Neutrophil (primary cell): ENCODE measurements around the gene HLA-DPB1.
"Not testable (repeated sequence)": the region's sequence is repeated elsewhere in the genome, so short reads cannot be mapped to it uniquely, and the experiment has no call there.

ENCODE experiments used
- H3K27ac ChIP-seq: fragments of 200-600 bp; sonication (generic); 2 replicates; pipeline ENCODE4 v1.5.1; 2016; ENCODE audit warnings: mild to moderate bottlenecking, moderate library complexity
- H3K27me3 ChIP-seq: fragments of 200-600 bp; sonication (generic); 2 replicates; pipeline ENCODE4 v1.6.0; 2016; ENCODE audit warnings: mild to moderate bottlenecking
- H3K36me3 ChIP-seq: fragments of 200-600 bp; sonication (generic); 2 replicates; pipeline ENCODE4 v1.5.1; 2017
- H3K4me1 ChIP-seq, 2 experiments: fragments of 200-600 bp in 1 of 2; sonication (generic) in 1 of 2; 1 replicate in 1 of 2; 2 replicates in 1 of 2; pipeline versions ENCODE4 v1.5.1 to v1.6.1; 2013 to 2016; ENCODE audit warnings: low read depth in 1 of 2, low read length in 1 of 2, mild to moderate bottlenecking in 1 of 2, moderate library complexity in 1 of 2; ENCODE audit not compliant: control insufficient read depth in 1 of 2, insufficient read depth in 1 of 2
- H3K4me3 ChIP-seq, 2 experiments: fragments of 200-600 bp in 1 of 2; sonication (generic) in 1 of 2; 1 replicate in 1 of 2; 2 replicates in 1 of 2; pipeline ENCODE4 v1.5.1; 2013 to 2016; ENCODE audit warnings: low read depth in 1 of 2, low read length in 1 of 2, mild to moderate bottlenecking in 1 of 2, moderate library complexity in 1 of 2
- H3K9me3 ChIP-seq: fragments of 200-600 bp; sonication (generic); 2 replicates; pipeline ENCODE4 v1.5.1; 2016
- CTCF ChIP-seq: fragments of 200-600 bp; sonication (generic); IDR thresholded peaks from 2 replicates; pipeline ENCODE4 v1.5.1; 2016; ENCODE audit warnings: antibody characterized with exemption

The HLA-DPB1 gene

GRCh38 chr6:33093855-33094254 is 18.1 kb downstream of the HLA-DPB1 start:
- TF ChIP-seq CTCF, result no peak
- H3K36me3 ChIP-seq, result no peaks in the 10 kb centered on the region
- H3K9me3 ChIP-seq, result no peaks in the 10 kb centered on the region
- no peak overlapping the region for H3K4me3 ChIP-seq
- no peaks in the 10 kb centered on the region for H3K4me1 ChIP-seq
- H3K27me3 ChIP-seq, result no peaks in the 10 kb centered on the region
- no peak overlapping the region for H3K27ac ChIP-seq

DNA sequence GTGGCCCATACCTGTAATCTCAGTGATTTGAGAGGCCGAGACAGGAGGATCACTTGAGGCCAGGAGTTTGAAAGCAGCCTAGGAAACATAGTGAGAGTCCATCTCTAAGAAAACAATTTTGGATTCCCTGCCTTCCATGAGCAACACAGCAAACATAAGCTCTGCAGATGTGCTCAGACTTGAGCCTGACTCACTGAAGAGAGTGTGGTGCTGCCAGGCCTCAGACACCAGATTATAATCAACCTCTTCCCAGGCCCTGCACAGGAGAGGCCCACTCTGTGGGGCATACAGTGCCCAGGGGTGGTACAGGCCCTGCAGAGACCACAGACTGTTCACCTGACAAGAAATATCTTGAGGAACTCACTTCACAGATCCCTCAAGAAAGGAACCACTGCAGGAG is 19.9 kb downstream of the HLA-DPB1 start:
- Histone ChIP-seq H3K4me3 (no peak overlapping the region), H3K36me3 (no peaks in the 10 kb centered on the region), H3K9me3 (peaks cover 6% of the 10 kb centered on the region), H3K4me1 (no peaks in the 10 kb centered on the region), H3K27ac (no peak overlapping the region), H3K27me3 (no peaks in the 10 kb centered on the region)
- no peak for TF ChIP-seq CTCF

- not testable (repeated sequence) for H3K27ac ChIP-seq, H3K4me1 ChIP-seq, H3K27me3 ChIP-seq, H3K4me3 ChIP-seq, H3K36me3 ChIP-seq
- H3K9me3 ChIP-seq, result peaks cover 14% of the 10 kb centered on the region
These were observed 25.4 kb downstream of the HLA-DPB1 start for GRCh38 chr6:33101121-33101737.

DNA sequence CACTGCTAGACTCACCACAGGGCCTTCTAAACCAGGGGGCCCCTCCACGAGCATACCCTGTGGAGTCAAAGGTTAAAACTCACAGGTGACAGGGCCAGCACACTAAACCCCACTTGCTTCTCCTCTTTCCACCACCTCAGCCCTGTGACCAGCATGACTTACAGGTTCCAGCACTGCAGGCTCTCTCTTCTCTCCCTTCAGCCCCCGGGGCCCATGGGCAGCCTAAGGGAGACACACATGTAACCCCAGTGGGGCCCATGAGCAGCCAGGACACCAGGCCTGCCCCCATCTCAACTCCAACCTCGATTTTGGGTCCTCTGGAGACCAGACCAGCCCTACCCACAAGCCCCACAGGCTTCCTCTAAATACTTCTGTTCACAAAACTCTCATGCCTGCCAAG is 28.0 kb downstream of the HLA-DPB1 start:
- Histone ChIP-seq H3K4me3 (no peak overlapping the region), H3K27me3 (peaks cover 7% of the 10 kb centered on the region), H3K27ac (no peak overlapping the region), H3K9me3 (peaks cover 14% of the 10 kb centered on the region), H3K4me1 (no peaks in the 10 kb centered on the region), H3K36me3 (no peaks in the 10 kb centered on the region)
- TF ChIP-seq CTCF, result no peak

DNA sequence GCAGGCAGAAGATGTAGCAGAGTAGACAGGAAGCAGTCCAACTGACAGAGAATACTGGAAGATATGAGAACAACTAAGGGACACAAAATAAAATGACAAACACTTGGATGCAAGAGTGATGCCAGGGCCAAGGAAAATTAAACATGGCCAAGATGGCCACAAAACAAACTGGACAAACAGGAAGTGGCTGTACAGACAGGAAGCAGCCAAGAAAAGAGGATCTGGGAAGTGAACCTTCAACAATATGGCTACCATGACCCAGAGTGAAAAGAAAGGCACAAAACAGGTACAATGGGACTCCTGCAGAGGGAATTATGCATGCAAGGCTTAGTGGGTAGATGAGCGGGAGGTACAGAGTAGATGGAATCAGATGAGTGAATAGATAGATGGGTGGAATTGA is 29.1 kb downstream of the HLA-DPB1 start:
- no peak for TF ChIP-seq CTCF
- Histone ChIP-seq H3K27me3 (peaks cover 15% of the 10 kb centered on the region), H3K4me1 (no peaks in the 10 kb centered on the region), H3K36me3 (no peaks in the 10 kb centered on the region), H3K9me3 (peaks cover 14% of the 10 kb centered on the region), H3K4me3 (no peak overlapping the region), H3K27ac (no peak overlapping the region)

- Histone ChIP-seq H3K36me3 (no peaks in the 10 kb centered on the region), H3K27me3 (peaks cover 20% of the 10 kb centered on the region), H3K4me3 (no peak overlapping the region), H3K4me1 (no peaks in the 10 kb centered on the region), H3K9me3 (peaks cover 11% of the 10 kb centered on the region), H3K27ac (no peak overlapping the region)
- TF ChIP-seq CTCF, result no peak
These were observed 29.6 kb downstream of the HLA-DPB1 start for GRCh38 chr6:33105386-33105785.
